Peyer's patch (tissue), 4 donors: ENCODE results near the gene OR5H6. TPM values are rescaled to one million over a fixed set of nuclear protein-coding genes. Genes with fewer than 3 reads are reported as not detected.

Experiments used
- DNase-seq, 3 donors: peaks; one replicate each; pipeline ENCODE4 v3.0.0-alpha.2; 2017 to 2019
- H3K27ac ChIP-seq, 4 donors: fragments of 200-600 bp; sonication (generic); one replicate each; pipeline ENCODE4 v1.5.1; 2016 to 2019
- H3K27me3 ChIP-seq, 2 donors: fragments of 200-600 bp; sonication (generic); one replicate each; pipeline ENCODE4 v1.5.1; 2019
- H3K36me3 ChIP-seq, 3 donors: fragments of 200-600 bp; sonication (generic); one replicate each; pipeline ENCODE4 v1.5.1; 2016 to 2019
- H3K4me1 ChIP-seq, 4 donors: fragments of 200-600 bp; sonication (generic); one replicate each; pipeline ENCODE4 v1.5.1; 2016 to 2019
- H3K4me3 ChIP-seq, 4 donors: fragments of 200-600 bp; sonication (generic); 1 replicate in 3 of 4; 2 replicates in 1 of 4; pipeline ENCODE4 v1.5.1; 2016 to 2019; ENCODE audit warnings: mild to moderate bottlenecking in 1 of 4
- H3K9me3 ChIP-seq, 4 donors: fragments of 200-600 bp; sonication (generic); one replicate each; pipeline ENCODE4 v1.5.1; 2016 to 2019; ENCODE audit warnings: mild to moderate bottlenecking in 1 of 4
- POLR2A ChIP-seq, 2 donors: fragments of 450-650 bp; IDR thresholded peaks; one replicate each; pipeline ENCODE4 v1.5.1; 2017; ENCODE audit warnings: antibody characterized with exemption in 2 of 2, mild to moderate bottlenecking in 2 of 2, moderate library complexity in 2 of 2
- total RNA-seq, 4 donors: library from RNA; depleted of rRNA; stranded (reverse); fragments of >200 nt; gene quantifications; one replicate each; pipeline ENCODE4 v1.1.0, GENCODE V29; 2016
- TF ChIP-seq, protein P1 (sequence below), 6 experiments: fragments of 450-650 bp in 4 of 6; fragments of 200-600 bp in 2 of 6; sonication (generic) in 1 of 6; IDR thresholded peaks; one replicate each; pipeline ENCODE4 v1.5.1; 2017 to 2019; ENCODE audit warnings: antibody characterized with exemption in 6 of 6, mild to moderate bottlenecking in 3 of 6, moderate library complexity in 1 of 6

The OR5H6 gene
- not detected for total RNA-seq

DNA sequence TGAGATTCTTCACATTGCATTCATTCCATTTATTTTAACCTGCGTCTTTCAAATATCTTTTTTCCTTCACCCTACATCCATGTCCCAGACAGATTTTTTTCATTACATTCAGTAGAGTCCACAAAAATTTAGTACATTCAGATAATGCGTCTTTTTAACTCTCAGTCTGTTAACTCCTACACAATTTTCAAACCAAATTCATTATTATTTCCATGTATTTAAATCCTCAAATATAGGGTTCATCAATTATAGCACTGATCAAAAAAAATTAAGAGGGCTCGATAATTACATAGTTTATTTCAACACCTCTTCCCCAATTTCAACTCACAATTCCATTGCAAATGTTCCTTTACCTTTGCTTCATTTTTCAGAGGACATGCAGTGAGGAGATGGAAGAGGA lies at the start of gene OR5H6:
OR5H6 (plus strand) TSS at position 301 of the 400 bp plus-strand sequence; CDS start at position 390, 89 bp downstream.
- Histone ChIP-seq H3K9me3 (no peaks in the 10 kb centered on the region), H3K27me3 (no peaks in the 10 kb centered on the region), H3K4me1 (no peaks in the 10 kb centered on the region), H3K4me3 (no peak within 1 kb of the TSS), H3K27ac (no peak within 1 kb of the TSS), H3K36me3 (no peaks in the 10 kb centered on the region)
- DNase-seq = no peak
- TF ChIP-seq, protein P1, sequence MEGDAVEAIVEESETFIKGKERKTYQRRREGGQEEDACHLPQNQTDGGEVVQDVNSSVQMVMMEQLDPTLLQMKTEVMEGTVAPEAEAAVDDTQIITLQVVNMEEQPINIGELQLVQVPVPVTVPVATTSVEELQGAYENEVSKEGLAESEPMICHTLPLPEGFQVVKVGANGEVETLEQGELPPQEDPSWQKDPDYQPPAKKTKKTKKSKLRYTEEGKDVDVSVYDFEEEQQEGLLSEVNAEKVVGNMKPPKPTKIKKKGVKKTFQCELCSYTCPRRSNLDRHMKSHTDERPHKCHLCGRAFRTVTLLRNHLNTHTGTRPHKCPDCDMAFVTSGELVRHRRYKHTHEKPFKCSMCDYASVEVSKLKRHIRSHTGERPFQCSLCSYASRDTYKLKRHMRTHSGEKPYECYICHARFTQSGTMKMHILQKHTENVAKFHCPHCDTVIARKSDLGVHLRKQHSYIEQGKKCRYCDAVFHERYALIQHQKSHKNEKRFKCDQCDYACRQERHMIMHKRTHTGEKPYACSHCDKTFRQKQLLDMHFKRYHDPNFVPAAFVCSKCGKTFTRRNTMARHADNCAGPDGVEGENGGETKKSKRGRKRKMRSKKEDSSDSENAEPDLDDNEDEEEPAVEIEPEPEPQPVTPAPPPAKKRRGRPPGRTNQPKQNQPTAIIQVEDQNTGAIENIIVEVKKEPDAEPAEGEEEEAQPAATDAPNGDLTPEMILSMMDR (IDR thresholded peaks at IDR 0.05) = no peak
- TF ChIP-seq POLR2A (IDR thresholded peaks at IDR 0.05) = no peak

DNA sequence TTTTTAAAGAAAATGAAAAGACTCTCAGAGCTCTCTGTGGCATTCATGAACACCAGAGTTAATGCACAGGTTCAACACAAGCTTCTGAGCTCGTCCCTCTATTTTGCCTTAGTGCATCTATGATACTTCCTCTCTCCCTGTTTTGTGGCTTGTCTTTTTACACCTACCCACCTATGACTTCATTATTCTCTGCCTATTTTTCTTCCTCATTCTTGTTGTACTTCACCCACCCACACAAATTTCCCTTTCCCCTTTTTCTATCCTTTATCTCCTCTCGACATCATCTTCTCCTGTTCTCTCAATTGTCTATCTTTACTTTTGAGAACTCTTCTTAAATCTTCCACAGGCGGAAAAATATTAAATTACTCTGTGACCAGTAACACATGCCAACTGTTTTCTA lies 49.0 kb upstream of the OR5H6 start:
- no peak for DNase-seq
- Histone ChIP-seq H3K9me3 (peaks cover 0 to 3% (median 0%) of the 10 kb centered on the region in 4 donors), H3K27ac (no peak overlapping the region), H3K36me3 (no peaks in the 10 kb centered on the region), H3K4me1 (no peaks in the 10 kb centered on the region), H3K4me3 (no peak overlapping the region), H3K27me3 (no peaks in the 10 kb centered on the region)
- TF ChIP-seq, protein P1 (IDR thresholded peaks at IDR 0.05) = no peak
- TF ChIP-seq POLR2A (IDR thresholded peaks at IDR 0.05) = no peak

DNA sequence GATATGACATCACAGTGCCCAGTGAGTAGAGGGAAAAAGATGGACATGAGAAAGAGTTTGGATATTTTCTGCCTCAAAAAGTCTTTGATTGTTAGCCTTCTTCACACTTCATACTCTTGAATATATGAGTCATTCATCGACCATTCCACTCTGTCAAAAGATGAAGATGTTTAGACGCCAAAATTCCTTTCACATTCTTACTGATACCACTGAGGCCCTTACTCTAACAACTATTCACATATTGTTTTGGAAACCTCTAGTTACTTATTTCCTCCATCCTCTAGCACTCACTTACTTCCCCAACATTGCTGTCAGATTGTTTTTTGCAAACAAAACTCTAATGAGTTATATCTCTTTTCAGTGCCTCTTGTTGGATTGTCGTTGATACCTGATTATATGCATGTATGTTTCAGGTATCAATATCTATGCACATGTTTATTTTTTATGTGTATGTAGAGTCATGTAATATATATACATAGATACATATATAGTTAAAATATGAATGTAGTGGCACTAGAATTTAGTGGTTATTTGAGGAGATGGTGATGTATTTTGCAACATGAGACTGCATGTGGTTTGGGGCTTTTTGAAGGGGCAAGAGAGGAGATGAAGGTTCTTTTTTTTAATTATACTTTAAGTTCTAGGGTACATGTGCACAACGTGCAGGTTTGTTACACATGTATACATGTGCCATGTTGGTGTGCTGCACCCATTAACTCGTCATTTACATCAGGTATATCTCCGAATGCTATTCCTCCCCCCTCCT lies 40.0 kb upstream of the OR5H6 start:
- TF ChIP-seq, protein P1 (IDR thresholded peaks at IDR 0.05) = no peak
- TF ChIP-seq POLR2A (IDR thresholded peaks at IDR 0.05) = no peak
- no peaks in the 10 kb centered on the region for H3K36me3 ChIP-seq
- no peaks in the 10 kb centered on the region for H3K4me1 ChIP-seq
- no peak overlapping the region for H3K27ac ChIP-seq
- no peak for DNase-seq
- no peaks in the 10 kb centered on the region for H3K27me3 ChIP-seq
- H3K4me3 ChIP-seq = no peak overlapping the region
- no peaks in the 10 kb centered on the region for H3K9me3 ChIP-seq

DNA sequence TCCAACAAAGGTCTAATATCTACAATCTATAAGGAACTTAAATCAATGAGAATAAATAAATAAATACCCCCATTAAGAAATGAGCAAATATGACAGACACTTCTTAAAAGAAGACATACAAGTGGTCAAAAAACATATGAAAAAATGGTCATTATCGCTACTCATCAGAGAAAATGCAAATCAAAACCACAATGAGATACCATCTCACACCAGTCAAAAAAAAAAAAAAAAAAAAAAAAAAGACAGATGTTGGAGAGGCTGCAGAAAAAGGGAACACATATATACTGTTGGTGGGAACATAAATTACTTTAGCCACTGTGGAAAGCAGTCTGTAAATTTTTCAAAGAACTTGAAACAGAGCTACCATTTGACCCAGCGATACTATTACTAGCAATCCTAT lies 31.6 kb upstream of the OR5H6 start:
- Histone ChIP-seq H3K9me3 (no peaks in the 10 kb centered on the region), H3K27me3 (no peaks in the 10 kb centered on the region), H3K36me3 (no peaks in the 10 kb centered on the region), H3K4me1 (no peaks in the 10 kb centered on the region), H3K27ac (no peak overlapping the region), H3K4me3 (no peak overlapping the region)
- no peak for DNase-seq
- TF ChIP-seq, protein P1 (IDR thresholded peaks at IDR 0.05) = no peak
- no peak for TF ChIP-seq POLR2A (IDR thresholded peaks at IDR 0.05)

DNA sequence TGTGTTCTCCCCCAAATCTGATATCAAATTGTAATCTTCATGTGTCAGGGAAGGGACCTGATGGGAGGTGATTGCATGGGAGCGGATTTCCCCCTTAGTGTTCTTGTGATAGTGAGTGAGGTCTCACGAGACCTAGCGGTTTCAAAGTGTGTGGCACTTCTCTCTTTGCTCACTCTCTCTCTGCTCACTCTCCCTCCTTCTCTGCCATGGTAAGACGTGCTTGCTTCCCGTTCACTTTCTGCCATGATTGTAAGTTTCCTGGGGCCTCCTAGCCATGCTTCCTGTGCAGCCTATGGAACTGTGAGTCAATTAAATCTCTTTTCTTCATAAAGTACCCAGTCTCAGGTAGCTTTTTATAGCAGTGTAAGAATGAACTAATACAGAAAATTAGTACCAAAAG lies 30.6 kb upstream of the OR5H6 start:
- TF ChIP-seq POLR2A (IDR thresholded peaks at IDR 0.05) = no peak
- TF ChIP-seq, protein P1 (IDR thresholded peaks at IDR 0.05) = no peak
- H3K36me3 ChIP-seq = no peaks in the 10 kb centered on the region

More for the DNA sequence above, 30.6 kb upstream of the OR5H6 start:
- no peak for DNase-seq
- no peak overlapping the region for H3K4me3 ChIP-seq
- no peaks in the 10 kb centered on the region for H3K9me3 ChIP-seq
- H3K27ac ChIP-seq = no peak overlapping the region
- H3K27me3 ChIP-seq = no peaks in the 10 kb centered on the region
- H3K4me1 ChIP-seq = no peaks in the 10 kb centered on the region
